HG03280 (cell line): ENCODE results near the gene WSB1.
A peak's percentile ranks its signal among the peaks of the same experiment; 100 is the strongest.
"Not testable (repeated sequence)": the region's sequence is repeated elsewhere in the genome, so short reads cannot be mapped to it uniquely, and the experiment has no call there.

Experiments used
- ATAC-seq: cut with Tn5 transposase; IDR thresholded peaks from one replicate; pipeline ENCODE4 v1.9.1; 2021; ENCODE audit warnings: mild to moderate bottlenecking, moderate library complexity; ENCODE audit not compliant: unreplicated experiment

WSB1 gene, protein sequence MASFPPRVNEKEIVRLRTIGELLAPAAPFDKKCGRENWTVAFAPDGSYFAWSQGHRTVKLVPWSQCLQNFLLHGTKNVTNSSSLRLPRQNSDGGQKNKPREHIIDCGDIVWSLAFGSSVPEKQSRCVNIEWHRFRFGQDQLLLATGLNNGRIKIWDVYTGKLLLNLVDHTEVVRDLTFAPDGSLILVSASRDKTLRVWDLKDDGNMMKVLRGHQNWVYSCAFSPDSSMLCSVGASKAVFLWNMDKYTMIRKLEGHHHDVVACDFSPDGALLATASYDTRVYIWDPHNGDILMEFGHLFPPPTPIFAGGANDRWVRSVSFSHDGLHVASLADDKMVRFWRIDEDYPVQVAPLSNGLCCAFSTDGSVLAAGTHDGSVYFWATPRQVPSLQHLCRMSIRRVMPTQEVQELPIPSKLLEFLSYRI

DNA sequence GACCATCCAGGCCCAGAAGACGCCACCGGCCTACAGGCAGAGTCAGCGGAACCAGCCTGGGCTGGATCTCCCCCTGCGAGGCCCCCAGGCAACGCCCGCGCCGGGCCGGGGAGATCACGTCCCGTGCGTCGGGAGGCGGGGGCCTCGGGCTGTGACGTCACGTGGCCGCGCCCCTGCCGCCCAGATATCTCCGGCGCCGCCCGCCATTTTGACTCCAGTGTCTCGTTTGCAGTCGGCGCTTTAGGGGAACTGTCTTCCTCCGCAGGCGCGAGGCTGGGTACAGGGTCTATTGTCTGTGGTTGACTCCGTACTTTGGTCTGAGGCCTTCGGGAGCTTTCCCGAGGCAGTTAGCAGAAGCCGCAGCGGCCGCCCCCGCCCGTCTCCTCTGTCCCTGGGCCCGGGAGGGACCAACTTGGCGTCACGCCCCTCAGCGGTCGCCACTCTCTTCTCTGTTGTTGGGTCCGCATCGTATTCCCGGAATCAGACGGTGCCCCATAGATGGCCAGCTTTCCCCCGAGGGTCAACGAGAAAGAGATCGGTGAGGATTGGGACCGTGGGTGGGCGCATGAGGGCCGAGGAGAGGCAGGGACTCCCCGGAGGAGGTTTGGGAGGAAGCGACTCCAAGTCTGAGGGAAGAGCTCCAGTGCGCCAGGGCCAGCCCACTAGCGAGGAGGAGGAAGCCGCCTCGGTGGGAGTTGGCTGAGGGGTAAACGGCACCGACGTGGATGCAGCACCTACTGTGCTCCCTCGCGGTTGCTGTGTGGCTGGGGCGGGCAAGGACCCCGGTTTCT is at the start of gene WSB1:
Gene WSB1 (plus strand): TSS at position 217 of the 791 bp plus-strand sequence. CDS start 282 bp downstream, at position 499.
- ATAC-seq: peak; percentile 82

DNA sequence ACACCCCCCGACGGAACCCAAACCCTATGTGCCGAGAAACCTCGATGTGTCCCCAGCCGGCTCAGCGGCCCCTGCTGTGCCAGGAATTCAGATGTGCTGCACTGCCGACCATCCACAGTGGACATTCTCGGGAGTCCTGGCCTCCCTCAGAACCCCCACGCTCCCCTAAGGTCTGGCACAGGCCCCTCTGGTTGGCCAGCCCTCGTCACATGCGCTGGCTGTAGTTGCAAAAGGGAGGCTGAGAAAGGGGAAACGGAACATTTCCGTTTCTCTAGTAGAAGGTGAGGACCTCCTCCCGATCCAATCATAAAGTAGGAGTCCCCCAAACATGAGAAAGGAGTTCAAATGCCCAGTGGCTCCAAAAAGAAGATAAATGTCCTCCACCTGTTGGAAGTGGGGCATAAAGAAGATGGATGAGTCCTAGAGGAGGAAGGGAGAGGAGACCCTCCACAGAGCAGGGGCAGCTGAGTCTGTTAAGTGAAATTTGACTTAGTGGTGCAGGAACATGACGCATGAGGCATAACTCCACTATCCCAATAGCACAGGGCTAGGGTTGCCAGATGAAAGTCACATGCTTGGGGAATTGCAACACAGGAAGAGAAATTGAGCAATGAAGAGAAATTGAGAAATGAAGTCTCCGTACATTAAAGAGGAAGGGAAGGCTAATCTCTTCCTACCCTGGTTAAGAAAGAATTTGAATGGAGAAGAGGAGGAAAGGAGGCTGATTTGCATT is 49.3 kb upstream of the WSB1 start:
- no peak for ATAC-seq

DNA sequence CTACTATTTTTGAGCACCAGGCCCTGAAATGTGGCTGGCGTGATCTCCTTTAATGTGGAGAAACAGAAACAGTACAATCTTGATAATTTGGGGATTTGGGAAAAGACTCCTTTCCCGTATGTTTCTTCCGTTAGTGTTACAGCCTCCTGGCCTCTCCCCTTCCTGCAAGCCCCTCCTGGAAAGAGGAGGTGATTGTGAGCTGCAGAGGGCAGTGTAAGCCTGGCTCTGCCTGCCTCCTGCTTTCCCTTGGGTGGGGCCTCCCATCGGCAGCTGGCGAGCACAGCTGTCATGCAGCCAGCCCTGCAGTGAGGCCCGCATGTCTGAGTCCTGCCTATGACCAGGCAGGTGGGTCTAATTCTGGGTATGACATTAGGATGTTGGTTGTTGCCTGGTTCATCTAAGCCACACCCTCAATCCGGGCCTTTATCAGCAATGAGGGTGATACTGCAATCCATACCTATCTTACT is 48.7 kb upstream of the WSB1 start:
- ATAC-seq: peak; percentile 87

DNA sequence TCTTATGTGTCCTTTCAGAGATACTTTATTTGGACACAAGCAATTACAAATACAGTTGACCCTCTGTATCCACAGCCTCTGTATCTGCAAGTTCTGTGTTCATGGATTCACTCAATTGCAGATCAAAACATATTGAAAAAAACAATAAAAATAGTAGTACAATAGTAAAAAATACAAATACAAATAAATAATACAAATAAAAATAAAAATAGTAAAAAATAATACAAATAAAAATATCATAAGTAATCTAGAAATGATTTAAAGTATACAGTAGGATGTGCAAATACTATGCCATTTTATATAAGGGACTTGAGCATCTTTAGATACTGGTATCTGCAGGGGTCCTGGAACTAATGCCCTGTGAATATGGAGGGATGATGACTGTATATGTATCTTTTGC is 47.4 kb upstream of the WSB1 start:
- ATAC-seq: no peak

DNA sequence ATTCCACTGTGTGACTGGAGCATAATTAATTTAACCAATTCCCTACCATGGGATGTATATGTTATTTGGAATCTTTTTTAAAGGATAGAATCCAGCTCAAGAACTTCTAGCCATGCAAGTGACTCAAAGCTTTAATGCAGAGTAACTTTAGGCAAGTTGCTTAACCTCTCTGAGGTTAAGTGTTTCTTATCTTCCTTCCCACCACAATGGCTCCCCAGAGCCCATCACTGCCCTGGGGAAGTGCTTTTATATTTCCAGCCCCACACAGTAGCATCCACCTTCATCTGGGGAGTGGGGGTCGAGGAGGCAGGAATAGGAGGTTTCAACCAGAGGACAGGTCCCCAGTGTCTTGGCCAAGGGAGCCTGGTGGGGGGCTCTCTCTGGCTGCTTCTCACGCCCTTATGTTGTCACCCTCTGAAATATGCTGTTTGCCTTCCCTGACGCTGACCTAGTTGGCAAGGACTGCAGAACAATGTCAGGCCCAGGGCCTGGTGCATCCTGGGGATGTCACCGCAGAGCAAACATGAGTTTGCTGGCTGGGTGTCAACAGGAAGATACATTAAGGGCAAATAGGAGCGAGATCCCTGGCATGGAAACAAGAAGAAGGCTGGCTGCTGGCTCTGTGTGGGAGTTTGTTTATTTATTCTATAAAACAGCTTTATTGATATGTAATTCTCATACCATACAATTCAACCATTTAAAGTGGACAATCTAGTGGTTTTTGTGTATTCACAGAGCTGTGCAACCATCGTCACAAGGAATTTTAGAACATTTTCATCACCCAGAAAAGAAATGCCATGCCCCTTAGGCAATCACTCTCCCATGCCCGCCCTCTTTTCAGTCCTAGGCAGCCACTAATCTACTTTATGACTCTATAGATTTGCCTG is 46.6 kb upstream of the WSB1 start:
- ATAC-seq: no peak

DNA sequence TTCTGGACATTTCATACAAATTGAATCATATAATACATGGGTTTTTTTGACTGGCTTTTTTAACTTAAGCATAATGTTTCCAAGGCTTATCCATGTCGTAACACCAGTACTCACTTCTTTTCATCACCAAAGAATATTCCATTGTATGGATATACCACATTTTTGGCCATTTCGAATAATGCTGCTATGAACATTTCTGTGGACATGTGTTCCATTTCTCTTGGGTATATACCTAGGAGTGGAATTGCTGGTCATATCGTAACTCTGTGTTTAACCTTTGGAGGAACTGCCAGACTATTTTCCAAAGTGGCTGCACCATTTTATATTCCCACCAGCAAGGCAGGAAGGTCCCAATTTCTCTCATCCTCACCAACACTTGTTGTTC is 46.0 kb upstream of the WSB1 start:
- no peak for ATAC-seq

DNA sequence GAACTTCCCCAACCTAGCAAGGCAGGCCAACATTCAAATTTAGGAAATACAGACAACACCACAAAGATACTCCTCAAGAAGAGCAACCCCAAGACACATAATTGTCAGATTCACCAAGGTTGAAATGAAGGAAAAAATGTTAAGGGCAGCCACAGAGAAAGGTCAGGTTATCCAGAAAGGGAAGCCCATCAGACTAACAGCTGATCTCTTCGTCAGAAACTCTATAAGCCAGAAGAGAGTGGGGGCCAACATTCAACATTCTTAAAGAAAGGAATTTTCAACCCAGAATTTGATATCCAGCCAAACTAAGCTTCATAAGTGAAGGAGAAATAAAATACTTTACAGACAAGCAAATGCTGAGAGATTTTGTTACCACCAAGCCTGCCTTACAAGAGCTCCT is 43.1 kb upstream of the WSB1 start:
- ATAC-seq: not testable (repeated sequence)

DNA sequence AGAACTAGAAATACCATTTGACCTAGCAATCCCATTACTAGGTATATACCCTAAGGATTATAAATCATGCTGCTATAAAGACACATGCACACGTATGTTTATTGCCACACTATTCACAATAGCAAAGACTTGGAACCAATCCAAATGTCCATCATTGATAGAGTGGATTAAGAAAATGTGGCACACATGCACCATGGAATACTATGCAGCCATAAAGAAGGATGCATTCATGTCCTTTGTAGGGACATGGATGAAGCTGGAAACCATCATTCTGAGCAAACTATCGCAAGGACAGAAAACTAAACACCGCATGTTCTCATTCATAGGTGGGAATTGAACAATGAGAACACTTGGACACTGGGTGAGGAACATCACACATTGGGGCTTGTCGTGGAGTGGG is 39.1 kb upstream of the WSB1 start:
- not testable (repeated sequence) for ATAC-seq

DNA sequence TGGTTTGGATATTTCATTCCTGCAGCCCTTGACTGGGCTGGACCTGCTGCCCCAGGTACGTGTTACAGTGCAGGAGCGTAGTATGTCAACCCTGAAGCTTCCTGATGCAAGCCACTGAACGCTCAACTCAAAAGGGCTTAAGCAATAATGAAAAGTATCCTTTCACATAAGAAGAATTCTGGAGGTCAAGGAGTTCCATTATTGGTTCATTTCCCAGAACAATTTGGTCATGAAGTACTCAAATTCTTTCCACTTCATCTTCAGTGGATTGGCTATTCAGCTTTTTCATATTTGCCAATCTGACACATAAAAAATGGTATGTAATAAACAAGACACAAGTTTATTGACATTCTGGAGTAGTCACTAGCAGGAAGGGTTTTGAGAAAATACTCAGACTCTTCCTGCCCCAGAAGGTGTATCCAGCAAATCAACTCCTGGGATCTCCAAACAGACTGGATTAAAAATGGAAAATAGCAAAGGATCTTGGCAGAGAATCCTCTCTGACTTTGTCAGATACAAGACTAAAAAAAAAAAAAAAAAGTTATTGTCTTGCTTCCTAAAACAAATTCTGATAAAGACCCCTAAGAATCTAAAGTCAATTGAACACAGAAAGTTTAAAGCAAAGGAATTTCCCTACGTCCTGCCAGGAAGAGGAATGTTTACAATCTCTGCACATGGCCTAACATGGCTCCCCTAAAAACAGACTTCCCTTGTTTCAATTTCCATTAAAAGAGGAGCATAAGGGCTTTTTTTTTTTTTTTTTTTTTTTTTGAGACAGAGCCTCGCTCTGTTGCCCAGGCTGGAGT is 37.5 kb upstream of the WSB1 start:
- no peak for ATAC-seq

DNA sequence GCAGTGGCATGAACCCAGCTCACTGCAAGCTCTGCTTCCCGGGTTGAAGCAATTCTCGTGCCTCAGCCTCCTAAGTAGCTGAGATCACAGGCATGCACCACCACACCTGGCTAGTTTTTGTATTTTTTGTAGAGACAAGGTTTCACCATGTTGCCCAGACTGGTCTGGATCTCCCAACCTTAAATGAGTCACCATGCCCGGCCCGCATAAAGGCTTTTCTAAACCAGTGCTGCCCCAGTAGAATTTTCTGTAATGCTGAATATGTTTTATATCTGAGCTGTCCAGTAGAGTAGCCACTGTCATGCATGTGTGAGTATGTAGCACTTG is 36.9 kb upstream of the WSB1 start:
- ATAC-seq: no peak

DNA sequence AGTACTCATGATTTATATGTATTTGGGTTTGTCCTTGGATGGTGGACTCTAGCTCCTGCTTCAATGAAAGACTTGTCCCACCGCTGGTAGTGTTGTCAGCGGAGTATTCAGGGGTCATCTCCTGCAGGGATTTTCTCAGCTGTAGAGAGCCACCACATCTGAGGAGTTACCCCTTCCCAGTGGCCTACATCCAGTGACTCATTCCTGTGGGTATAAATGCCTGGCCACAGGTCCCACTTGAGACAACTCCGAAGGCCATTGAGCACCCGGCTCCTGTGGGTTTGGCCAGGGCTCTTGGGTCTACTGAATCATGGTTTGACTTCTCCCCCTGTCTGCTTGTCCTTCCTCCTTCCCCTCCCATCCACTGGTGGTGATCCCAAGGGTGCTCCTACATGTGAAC is 34.6 kb upstream of the WSB1 start:
- ATAC-seq: no peak

DNA sequence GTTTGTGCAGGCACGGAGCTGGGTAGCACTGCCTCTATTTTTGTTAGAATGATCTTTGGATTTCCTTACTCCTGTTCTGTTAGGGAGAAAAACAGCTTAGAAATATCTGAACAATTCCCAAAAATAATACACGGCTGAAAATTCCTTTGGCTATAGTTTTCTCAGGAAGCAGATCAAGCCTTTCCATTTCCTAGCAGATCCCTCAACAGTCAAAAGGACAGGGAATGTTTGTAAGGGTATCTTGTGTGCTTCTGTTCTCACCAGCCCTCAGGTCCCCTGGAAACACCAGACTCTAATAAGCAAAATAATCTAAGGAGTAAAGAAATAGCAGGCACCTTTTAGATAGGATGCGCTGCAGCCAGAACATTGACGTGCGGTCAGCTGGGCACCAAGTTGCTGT is 30.5 kb upstream of the WSB1 start:
- ATAC-seq: no peak

DNA sequence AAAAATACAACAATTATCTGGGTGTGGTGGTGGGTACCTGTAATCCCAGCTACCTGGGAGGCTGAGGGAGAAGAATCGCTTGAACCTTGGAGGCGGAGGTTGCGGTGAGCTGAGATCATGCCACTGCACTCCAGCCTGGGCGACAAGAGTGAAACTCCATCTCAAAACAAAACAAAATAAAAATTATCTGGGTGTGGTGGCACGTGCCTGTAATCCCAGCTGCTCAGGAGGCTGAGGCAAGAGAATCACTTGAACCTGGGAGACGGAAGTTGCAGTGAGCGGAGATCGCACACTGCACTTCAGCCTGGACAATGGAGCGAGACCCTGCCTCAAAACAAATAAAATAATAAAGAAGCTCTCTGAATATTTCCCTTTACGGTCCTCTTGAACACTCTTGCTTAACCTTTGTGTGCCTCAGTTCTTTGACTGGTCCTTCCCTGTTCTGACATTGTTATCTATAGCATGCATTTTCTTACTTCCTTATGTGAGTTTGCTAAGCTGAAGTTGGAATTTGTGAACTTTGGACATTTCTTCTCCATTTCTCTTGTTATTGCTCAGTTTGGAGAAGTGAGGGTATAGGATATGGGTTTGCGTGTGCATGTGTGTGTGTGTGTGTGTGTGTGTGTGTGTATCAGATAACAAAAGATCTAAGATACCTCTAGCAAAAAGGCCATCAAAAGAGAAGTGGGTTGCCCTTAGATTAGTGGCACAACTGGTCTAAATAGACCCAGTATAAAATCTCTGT is 29.7 kb upstream of the WSB1 start:
- ATAC-seq: no peak

DNA sequence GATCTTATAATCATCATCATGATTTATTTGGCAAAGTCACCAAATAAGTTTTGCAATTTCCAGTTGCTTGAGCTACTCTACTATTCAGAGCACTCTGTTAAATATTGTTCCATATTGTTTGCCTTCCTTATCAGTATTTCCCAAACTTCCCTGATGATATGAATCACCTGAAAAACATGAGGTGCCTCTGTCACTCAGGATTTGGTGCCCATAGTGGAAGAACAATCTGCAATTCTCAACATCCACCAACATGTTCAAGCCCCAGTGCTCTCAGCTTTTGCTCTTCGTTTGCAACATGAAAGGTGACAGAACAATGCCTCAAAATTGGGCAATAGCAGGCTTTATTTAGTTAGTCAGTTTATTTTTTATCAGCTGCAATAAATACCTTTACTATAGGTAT is 28.6 kb upstream of the WSB1 start:
- no peak for ATAC-seq

DNA sequence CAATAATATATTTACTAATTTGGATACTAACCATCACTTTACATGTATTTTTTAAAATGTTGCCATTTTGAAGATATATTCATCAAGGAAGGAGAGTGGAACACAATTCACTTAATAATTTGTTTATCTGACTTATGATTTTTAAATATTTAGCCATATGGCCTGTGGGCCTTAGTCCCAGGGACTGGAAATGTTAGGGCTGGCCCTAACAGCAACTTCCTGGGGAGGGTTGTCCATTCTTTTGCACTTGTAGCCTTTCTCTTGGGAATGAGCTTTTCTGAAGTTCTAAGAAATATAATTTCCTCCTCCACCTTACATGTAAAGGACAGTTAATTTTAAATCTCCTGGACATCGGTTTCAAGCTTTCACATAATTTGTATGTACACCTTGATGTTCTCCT is 27.7 kb upstream of the WSB1 start:
- ATAC-seq: no peak

DNA sequence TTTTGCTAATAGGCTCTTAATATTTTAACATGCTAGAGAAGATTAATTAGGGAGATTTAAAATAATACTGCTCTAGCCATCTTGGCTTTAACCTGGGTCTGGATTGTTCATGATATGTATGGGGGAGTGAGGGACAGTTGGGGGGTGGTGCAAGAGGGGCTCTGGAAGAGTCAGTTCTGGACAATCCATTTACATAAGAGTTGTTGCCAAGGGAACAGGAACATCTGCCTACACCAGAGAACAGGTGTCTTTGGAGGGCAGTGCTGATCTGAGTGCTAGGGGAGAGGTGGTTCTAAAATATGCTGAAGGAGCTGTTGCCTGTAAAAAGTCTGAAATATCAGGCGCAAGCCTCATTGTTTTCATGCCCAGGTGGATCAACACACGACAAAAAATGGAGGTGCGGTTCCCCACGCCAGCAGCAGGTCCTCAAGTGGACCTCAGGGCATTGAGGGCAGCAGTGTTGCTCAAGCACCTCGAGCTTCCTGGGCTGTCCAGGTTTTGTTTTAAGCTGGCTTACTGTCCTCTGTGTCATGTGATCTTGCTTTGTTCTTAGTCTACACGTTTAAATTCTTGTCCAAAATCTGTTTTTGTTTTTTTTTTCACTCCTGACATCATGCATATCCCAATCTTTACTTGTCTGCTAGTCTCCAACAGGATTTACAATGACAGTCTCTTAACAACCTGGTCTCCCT is 25.4 kb upstream of the WSB1 start:
- ATAC-seq: no peak

DNA sequence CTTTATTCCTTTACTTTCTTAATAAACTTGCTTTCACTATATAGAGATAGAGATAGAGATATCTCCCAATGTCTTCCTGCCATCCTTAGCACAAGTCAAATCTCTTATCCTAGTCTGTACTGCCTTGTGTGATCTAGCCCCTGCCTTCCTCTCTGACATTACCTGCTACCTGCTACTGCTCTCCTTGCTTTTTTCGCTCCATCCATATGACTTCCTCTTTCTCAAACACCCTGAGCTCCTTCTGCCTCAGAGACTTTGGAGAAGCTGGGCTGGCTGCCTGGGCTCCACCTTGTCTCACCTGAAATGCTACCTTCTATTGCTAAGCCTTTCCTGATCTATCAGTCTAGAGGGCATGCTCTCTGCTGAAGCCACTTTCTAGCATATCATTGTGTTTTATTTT is 24.7 kb upstream of the WSB1 start:
- no peak for ATAC-seq

DNA sequence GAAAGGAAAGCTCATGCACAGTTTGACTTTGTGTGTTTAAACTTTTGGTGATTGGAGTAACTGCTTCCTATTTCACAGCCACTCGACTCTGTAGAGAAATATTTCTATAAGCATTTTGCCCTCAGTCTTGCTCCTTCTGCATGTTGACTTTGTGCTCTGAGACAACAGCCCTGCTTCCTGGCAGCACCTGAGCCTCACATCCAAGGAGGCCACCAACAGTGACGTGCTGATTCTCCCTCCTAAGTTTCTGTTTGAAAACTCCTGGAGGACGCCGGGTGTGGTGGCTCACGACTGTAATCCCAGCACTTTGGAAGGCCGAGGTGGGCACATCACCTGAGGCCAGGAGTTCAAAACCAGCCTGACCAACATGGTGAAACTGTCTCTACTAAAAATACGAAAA is 23.9 kb upstream of the WSB1 start:
- no peak for ATAC-seq
